DMS 273 (cell line): ENCODE results near the gene KDM4B.

ENCODE experiments used
- DNase-seq: peaks from one replicate; lab custom pipeline; 2025; ENCODE audit not compliant: unreplicated experiment; lab: John Stamatoyannopoulos, UW

KDM4B gene

GRCh38 chr19:5012688-5013457 lies 44.0 kb downstream of the KDM4B start:
- DNase-seq, result no peak

- DNase-seq, result no peak
Measured at GRCh38 chr19:5013761-5014160, 44.8 kb downstream of the KDM4B start.

- no peak for DNase-seq
Measured at GRCh38 chr19:5014941-5015340, 46.0 kb downstream of the KDM4B start.

GRCh38 chr19:5016268-5016667 lies 47.4 kb downstream of the KDM4B start:
- DNase-seq, result no peak

DNA sequence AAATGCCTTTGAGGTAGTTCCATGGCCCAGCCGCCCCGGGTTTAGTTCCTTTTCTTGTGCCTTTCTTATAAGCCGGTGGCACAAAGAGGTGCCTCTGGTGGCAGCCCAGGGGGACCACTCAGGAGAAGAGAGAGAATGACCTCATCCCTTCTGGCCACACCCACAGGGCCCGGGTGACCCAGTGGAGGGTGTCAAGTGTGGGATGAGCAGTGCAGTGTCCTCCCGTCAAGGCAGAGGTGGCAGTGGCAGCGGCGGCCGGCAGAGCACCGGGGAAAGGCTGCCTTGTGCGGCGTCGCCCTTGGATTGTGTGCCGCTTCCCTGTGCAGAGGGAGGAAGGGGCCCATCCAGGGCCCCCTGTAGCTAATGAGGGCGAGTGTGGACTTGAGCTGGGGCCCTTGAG lies 47.9 kb downstream of the KDM4B start:
- no peak for DNase-seq

DNA sequence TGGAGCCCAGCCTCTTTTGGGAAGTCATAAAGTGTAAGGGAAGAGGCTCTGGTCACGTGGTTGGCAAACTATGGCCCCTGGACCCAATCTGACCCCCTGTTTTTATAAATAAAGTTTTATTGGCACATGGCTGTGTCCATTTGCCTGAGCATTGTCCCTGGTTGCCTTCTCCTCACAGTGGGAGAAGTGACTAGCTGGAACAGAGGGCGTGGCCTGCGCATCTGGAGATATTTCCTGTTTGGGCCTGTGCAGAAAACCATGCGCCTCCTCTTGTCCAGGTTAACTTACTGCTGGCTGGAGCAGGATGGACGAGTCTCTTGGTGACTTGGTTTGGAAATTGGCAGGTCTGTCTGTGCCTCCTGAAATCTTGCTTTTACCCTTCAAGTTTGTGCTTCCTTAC lies 48.3 kb downstream of the KDM4B start:
- DNase-seq, result no peak

- DNase-seq, result no peak
Measured at GRCh38 chr19:5018224-5019015, 49.5 kb downstream of the KDM4B start.

GRCh38 chr19:5020368-5020767 lies 51.5 kb downstream of the KDM4B start:
- no peak for DNase-seq

DNA sequence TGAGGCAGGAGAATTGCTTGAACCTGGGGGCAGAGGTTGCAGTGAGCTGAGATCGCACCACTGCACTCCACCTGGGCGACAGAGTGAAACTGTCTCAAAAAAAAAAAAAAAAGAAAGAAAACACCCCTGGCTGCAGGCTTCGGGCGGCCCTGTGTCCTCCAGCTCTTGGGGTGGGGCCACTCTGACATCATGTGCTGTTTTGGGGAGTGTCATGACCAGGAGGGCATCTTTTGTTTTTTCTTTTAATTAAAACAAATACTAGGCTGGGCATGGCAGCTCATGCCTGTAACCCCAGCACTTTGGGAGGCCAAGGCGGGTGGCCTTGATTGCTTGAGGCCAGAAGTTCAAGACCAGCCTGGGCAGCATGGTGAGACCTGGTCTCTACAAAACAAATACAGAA lies 52.1 kb downstream of the KDM4B start:
- DNase-seq, result no peak

DNA sequence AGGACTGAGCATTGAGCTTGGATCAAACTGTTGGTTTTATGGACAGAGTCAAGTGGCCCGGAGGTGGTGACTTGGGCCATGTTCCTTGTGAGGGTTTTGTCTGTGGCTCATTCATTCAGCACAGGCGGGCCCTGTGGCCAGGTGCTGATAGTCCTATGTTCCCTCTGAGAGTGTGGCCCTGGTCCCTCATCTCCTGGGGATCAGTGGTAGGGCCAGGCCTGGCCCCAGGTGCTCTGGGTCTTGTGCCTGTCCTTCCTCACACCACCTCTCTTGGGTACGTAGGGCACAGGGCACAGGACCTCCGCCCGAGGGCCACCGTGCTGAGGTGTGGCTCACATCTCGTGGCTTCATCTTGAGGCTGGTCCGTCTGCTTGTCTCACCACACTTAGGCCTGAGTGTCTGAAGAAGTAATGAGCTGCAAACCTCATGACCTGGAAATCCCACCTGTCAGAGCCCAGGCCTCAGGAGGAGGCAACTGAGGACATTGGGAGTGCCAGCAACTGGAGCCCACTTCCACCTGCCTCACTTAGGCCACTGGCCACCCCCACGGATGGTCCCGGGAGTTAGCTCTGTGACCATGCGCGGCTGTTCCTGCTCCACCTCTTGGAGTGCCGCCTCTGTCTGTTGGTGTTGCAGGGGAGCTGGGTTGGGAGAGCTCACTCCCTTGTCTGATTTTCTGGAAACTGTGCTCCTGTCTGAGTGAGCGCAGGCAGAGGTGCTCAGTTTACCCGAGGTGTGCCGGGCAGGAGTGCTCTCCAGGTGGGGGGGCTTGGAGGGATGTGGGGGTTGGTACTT lies 53.4 kb downstream of the KDM4B start:
- no peak for DNase-seq

- no peak for DNase-seq
Measured at GRCh38 chr19:5023128-5023571, 54.2 kb downstream of the KDM4B start.

- no peak for DNase-seq
Measured at GRCh38 chr19:5024282-5024681, 55.4 kb downstream of the KDM4B start.

DNA sequence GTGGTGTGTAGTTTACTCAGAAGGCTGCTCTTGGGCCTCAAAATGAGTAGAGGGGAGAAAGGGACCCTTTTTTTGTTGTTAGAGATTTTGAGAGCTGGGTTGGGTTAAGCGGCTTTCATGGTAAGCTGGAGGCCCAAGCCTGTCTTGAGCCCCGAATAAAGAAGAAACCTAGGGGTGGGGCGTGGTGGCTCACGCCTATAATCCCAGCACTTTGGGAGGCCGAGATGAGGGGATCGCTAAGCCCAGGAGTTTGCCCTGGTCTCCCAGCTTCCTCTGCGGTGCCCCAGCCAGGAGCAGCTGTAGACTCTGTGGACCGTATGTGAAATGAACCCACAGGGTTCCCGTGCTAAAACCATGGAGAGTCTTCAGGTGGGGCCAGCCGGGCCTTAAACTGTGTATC lies 56.1 kb downstream of the KDM4B start:
- no peak for DNase-seq

GRCh38 chr19:5026706-5027273 lies 57.9 kb downstream of the KDM4B start:
- DNase-seq, result no peak

GRCh38 chr19:5028229-5028886 lies 59.4 kb downstream of the KDM4B start:
- DNase-seq, result no peak

DNA sequence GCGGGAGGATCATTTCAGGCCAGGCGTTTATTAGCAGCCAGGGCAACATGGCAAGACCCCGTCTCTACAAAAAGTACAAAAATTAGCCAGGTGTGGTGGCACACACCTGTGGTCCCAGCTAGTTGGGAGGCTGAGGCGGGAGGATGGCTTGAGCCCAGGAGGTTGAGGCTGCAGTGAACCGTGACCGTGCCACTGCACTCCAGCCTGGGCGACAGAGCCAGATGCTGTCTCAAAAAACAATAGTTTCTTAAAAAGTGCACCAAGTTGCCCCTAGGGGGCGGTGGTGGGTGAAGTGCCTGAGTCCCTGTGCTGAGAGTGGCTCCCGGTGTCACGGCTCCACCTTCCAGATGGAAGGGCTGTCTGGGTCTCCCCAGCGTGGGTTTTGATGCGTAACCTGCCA lies 60.7 kb downstream of the KDM4B start:
- peak; percentile 90 for DNase-seq

DNA sequence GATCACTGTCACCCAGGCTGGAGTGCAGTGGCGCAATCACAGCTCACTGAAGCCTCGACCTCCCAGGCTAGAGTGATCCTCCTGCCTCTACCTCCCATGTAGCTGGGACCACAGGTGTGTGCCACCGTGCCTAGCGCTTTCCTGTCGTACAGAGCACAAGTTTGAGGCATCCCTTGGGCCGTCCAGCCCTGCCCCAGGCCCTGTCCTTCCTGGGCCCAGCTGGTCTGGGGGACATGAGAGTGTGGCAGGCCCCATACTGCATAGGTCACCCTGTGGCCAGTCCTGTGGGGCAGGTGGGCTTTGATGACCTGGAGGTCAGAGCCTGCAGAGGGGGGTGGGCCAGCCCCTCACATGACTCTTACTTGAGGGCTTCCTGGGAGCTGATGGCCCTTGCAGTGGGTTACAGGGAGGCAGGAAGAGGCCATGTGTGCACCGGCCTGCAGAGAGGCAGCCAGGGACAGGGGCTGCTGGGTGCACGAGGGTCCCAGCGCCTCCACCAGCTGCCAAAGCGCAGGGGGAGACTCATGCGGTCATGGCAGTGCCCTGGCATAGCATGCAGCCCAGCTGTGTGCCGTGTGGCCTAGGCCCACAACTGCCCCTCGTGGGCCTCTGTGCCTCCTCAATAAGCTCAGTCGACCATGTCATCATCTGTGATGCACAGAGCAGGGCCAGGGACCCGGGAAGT lies 61.4 kb downstream of the KDM4B start:
- DNase-seq, result no peak

DNA sequence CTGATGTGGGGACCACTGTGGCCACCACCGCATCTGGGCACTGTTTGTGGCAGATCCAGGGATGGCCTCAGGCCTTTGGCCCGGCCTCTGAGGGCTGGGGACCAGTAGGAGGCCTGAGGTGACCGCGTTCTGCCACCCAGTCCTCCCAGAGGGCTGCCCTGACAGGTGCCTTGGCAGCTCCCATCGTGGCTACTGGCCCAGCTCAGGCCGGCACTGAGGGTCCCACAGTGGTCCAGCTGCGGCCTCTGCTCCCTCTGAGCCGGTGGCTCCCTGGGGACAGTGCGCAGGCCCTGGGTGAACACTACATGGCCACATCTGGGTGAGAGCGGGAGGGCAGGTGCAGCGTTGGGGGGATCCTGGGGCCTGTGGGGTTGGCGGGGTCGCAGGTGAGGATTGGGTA lies 61.9 kb downstream of the KDM4B start:
- no peak for DNase-seq

DNA sequence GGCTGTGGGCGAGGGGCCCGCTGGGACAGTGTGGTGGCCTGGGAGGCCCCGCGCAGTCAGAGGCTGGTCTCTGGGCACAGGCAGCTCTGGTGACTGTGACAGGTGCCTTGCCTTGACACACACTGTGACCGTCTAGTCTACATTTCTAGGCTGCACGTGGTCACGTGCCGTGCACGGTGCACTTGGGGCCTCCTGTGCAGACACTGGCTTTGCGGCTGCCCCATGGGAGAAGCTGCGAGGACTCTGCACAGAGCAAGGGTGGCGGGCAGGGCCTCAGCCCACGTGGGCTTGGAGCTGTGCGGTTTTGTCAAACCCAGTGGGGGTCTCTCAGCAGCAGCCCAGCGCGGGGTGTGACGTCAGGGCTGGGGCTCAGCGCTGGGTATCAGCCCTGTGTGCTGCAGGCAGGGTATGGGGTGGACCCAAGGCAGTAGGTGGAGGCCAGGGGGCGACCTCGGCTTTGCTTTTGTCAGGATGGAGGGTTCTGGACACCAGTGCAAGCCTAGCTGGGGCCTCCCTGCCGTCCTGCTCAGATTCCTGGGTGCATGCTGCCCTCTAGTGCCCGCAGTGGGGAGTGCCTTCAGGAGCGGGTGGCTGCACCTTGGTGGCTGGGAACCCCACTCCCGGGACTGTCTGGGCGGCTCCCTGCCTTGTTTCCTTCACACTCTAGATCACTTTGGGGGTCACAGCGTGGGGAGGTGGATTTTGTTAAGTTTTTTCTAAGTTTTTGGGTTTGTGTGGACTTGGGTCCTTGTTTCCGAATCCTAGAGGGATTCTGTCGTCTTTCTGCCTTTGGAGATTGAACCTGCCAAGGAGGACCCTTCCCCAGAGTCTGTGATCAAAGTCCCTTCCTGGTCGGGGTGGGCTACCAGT lies 62.6 kb downstream of the KDM4B start:
- DNase-seq, result peak; percentile 91
